GM12878 (cell line): ENCODE measurements around the gene ZSCAN25.

ENCODE experiments used
- ATF7 ChIP-seq: fragments of 450-650 bp; IDR thresholded peaks from 2 replicates; pipeline ENCODE4 v1.6.1; 2016; ENCODE audit warnings: low read depth, mild to moderate bottlenecking
- E2F8 ChIP-seq: fragments of 450-650 bp; IDR thresholded peaks from 2 replicates; pipeline ENCODE4 v1.6.1; 2018; ENCODE audit warnings: mild to moderate bottlenecking, low read depth, moderate library complexity; ENCODE audit not compliant: partially characterized antibody
- RCOR1 ChIP-seq: conservative IDR thresholded peaks from 2 replicates; pipeline ENCODE4 v1.6.1; 2012; ENCODE audit warnings: low read depth, low read length, improper control_type of control experiment
- STAT1 ChIP-seq: fragments of 450-650 bp; conservative IDR thresholded peaks from 2 replicates; pipeline ENCODE4 v1.6.1; 2014; ENCODE audit warnings: antibody characterized with exemption, mild to moderate bottlenecking
- TCF7 ChIP-seq: IDR thresholded peaks from 2 replicates; pipeline ENCODE4 v1.6.1; 2014; ENCODE audit warnings: antibody characterized with exemption, borderline replicate concordance
- ZBTB40 ChIP-seq: fragments of 450-650 bp; IDR thresholded peaks from 2 replicates; pipeline ENCODE4 v1.6.1; 2016; ENCODE audit warnings: mild to moderate bottlenecking, moderate library complexity, borderline replicate concordance
- TF ChIP-seq, protein P1 (sequence below): fragments of 450-650 bp; IDR thresholded peaks from 2 replicates; pipeline ENCODE4 v1.6.1; 2016; ENCODE audit warnings: mild to moderate bottlenecking

DNA sequence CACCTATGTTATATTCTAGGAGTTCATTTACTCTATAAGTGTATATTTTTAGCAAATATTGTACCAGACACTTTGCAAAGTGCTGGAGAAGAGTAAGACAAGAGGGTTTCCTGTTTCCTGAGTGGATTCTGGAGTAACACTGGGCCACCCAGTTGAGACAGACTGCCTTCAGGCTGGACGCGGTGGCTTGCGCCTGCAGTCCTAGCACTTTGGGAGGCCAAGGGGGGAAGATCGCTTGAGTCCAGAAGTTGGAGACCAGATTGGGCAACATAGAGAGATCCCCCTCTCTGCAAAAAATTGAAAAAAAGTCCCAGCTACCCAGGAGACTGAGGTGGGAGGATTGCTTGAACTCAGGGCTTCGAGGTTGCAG lies 772 bp upstream of the ZSCAN25 start:
- TF ChIP-seq STAT1 (no peak), ATF7 (no peak), E2F8 (no peak), ZBTB40 (no peak), TCF7 (no peak), RCOR1 (no peak)
- TF ChIP-seq, protein P1, sequence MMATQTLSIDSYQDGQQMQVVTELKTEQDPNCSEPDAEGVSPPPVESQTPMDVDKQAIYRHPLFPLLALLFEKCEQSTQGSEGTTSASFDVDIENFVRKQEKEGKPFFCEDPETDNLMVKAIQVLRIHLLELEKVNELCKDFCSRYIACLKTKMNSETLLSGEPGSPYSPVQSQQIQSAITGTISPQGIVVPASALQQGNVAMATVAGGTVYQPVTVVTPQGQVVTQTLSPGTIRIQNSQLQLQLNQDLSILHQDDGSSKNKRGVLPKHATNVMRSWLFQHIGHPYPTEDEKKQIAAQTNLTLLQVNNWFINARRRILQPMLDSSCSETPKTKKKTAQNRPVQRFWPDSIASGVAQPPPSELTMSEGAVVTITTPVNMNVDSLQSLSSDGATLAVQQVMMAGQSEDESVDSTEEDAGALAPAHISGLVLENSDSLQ: no peak
